Activated naive CD4-positive, alpha-beta T cell treated with anti-CD3 and anti-CD28 coated beads, Interleukin-2, amount 10 ng/mL, durations not matched to agents 7 days and 5 days (primary cell): Measurements from ENCODE around the gene PLK5.

Source experiments
- CTCF ChIA-PET: fragments of 350-600 bp; sonication (Branson Sonifier 250); formaldehyde crosslinking; loops from one replicate; lab custom pipeline; 2021; ENCODE audit warnings: antibody characterized with exemption; lab: Charles Lee
- DNase-seq: peaks from one replicate; pipeline ENCODE4 v3.0.0-alpha.2; 2020
- H3K27ac Mint-ChIP-seq: one replicate; pipeline ENCODE4 v1.8.0; 2021; ENCODE audit warnings: mild to moderate bottlenecking, moderate library complexity, mixed read lengths
- H3K27me3 Mint-ChIP-seq: one replicate; pipeline ENCODE4 v1.8.0; 2021; ENCODE audit warnings: mild to moderate bottlenecking, mixed read lengths
- H3K36me3 Mint-ChIP-seq: one replicate; pipeline ENCODE4 v1.8.0; 2021; ENCODE audit warnings: mixed read lengths
- H3K4me1 Mint-ChIP-seq: one replicate; pipeline ENCODE4 v1.8.0; 2021; ENCODE audit warnings: mixed read lengths
- H3K4me3 Mint-ChIP-seq: one replicate; pipeline ENCODE4 v1.8.0; 2021; ENCODE audit warnings: mild to moderate bottlenecking, moderate library complexity, mixed read lengths
- H3K9me3 Mint-ChIP-seq: one replicate; pipeline ENCODE4 v1.8.0; 2021; ENCODE audit warnings: mixed read lengths

The PLK5 gene

GRCh38 chr19:1575323-1576241 lies 51.7 kb downstream of the PLK5 start:
- Mint-ChIP-seq H3K4me1 (no peaks in the 10 kb centered on the region), H3K4me3 (no peak overlapping the region), H3K27me3 (peaks cover 15% of the 10 kb centered on the region), H3K9me3 (no peaks in the 10 kb centered on the region), H3K36me3 (peaks cover 9% of the 10 kb centered on the region), H3K27ac (no peak overlapping the region)
- CTCF ChIA-PET = no interaction called here
- no peak for DNase-seq

GRCh38 chr19:1576242-1577089 lies 52.6 kb downstream of the PLK5 start:
- DNase-seq = no peak
- H3K9me3 Mint-ChIP-seq = no peaks in the 10 kb centered on the region
- CTCF ChIA-PET = no interaction called here
- H3K36me3 Mint-ChIP-seq = peaks cover 15% of the 10 kb centered on the region
- H3K4me3 Mint-ChIP-seq = no peak overlapping the region
- no peak overlapping the region for H3K27ac Mint-ChIP-seq
- H3K4me1 Mint-ChIP-seq = no peaks in the 10 kb centered on the region
- H3K27me3 Mint-ChIP-seq = peaks cover 8% of the 10 kb centered on the region

DNA sequence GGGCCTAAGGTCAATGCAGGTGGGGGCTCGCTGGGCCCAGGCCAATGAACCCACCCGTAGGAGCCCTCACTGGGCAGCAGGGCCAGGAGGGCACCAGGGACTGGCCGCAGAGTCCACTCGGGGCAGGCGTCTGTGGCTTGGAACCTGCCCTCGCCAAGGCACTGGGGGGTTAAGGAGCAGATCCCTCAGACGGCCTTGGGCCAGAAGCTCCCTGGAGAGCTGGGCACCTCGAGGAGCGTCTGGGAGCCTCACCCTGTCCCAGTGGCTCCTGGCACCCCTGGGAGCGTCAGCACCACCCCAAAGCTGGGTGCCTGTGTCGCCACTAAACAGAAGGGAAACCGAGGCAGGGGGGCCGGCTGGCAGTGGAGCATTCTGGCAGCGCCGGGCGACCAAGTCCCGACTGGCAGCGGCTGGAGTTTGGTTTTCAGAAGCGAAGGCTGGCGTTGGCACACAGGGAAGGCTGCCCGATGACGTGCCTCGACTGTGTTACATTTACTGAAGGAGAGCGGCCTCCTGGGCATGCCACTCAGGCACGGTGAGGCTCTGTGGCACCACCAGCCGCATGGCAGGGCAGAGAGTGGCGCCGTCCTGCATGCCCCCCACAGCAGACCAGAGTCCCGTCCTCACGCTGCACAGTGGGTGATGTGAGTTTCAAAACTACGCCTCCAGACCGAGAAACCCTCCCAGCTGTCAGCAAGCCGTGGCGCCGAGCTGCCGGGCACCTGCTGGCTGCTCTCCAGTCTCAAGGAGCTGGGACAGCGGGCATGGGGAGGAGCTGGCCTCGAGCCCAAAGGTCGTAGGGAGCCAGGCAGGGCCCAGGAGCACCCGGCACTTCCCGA lies 53.4 kb downstream of the PLK5 start:
- H3K36me3 Mint-ChIP-seq = peaks cover 17% of the 10 kb centered on the region
- H3K4me1 Mint-ChIP-seq = no peaks in the 10 kb centered on the region
- no peak overlapping the region for H3K27ac Mint-ChIP-seq
- H3K27me3 Mint-ChIP-seq = no peaks in the 10 kb centered on the region
- DNase-seq = no peak
- H3K9me3 Mint-ChIP-seq = no peaks in the 10 kb centered on the region
- H3K4me3 Mint-ChIP-seq = no peak overlapping the region
- CTCF ChIA-PET = no interaction called here

- Mint-ChIP-seq H3K36me3 (peaks cover 18% of the 10 kb centered on the region), H3K9me3 (no peaks in the 10 kb centered on the region), H3K27ac (no peak overlapping the region), H3K27me3 (no peaks in the 10 kb centered on the region), H3K4me3 (no peak overlapping the region), H3K4me1 (no peaks in the 10 kb centered on the region)
- CTCF ChIA-PET = no interaction called here
- no peak for DNase-seq
These were observed 54.2 kb downstream of the PLK5 start for GRCh38 chr19:1577929-1578618.

DNA sequence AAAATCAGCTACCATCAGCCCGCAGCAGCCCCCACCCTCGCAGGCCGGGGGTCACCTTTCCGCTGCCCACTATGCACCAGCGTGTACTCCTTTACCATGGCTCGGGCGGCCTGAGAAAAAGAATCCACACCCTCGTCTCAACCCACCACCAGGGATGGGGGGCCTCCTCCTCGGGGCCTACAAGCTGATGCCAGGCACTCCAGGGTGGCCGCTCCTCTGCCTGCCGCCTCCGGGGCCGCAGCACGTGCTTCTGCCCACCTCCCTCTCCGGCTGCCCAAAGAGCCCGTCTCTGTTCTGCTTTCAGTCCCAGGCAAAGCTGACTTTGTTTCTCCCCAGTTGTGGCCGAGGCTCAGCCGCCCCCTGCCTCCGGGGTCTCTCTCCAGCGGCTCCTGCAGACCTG lies 55.3 kb downstream of the PLK5 start:
- CTCF ChIA-PET = no interaction called here
- peaks cover 21% of the 10 kb centered on the region for H3K36me3 Mint-ChIP-seq
- no peaks in the 10 kb centered on the region for H3K27me3 Mint-ChIP-seq
- no peak overlapping the region for H3K27ac Mint-ChIP-seq
- no peak overlapping the region for H3K4me3 Mint-ChIP-seq
- no peaks in the 10 kb centered on the region for H3K9me3 Mint-ChIP-seq
- H3K4me1 Mint-ChIP-seq = no peaks in the 10 kb centered on the region
- DNase-seq = no peak

DNA sequence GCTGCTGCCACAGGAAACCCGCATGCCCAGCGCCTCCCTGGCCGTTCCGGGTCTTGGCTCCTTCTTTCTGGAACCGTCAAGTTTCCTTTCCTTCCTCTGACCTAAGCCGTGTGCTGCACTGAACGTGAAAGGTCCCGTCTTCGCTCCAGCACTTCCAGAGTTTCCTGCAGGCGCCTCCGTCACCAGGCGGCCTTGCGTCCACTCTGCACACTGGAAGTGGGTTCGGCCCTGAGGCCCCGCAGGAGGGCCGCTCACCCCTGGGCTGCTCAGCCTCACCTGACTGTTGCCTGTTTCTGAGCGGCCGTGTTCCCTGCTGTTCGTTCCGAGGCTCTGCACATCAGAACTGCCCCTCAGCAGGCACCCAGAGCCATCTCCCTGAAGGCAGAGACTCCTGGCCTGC lies 56.5 kb downstream of the PLK5 start:
- Mint-ChIP-seq H3K27ac (no peak overlapping the region), H3K36me3 (peaks cover 27% of the 10 kb centered on the region), H3K4me1 (no peaks in the 10 kb centered on the region), H3K4me3 (no peak overlapping the region), H3K9me3 (no peaks in the 10 kb centered on the region), H3K27me3 (no peaks in the 10 kb centered on the region)
- CTCF ChIA-PET = interaction anchor here (0.6 kb wide), 1 partner anchor 245 kb away, joined by 3 read pairs; no protein-coding TSS in a partner anchor
- no peak for DNase-seq

GRCh38 chr19:1580957-1581356 lies 57.1 kb downstream of the PLK5 start:
- H3K27ac Mint-ChIP-seq = no peak overlapping the region
- no peak overlapping the region for H3K4me3 Mint-ChIP-seq
- CTCF ChIA-PET = no interaction called here
- no peaks in the 10 kb centered on the region for H3K4me1 Mint-ChIP-seq
- DNase-seq = no peak
- peaks cover 30% of the 10 kb centered on the region for H3K36me3 Mint-ChIP-seq
- H3K27me3 Mint-ChIP-seq = no peaks in the 10 kb centered on the region
- H3K9me3 Mint-ChIP-seq = no peaks in the 10 kb centered on the region

GRCh38 chr19:1582201-1582600 lies 58.3 kb downstream of the PLK5 start:
- Mint-ChIP-seq H3K27me3 (no peaks in the 10 kb centered on the region), H3K4me1 (no peaks in the 10 kb centered on the region), H3K4me3 (no peak overlapping the region), H3K36me3 (peaks cover 30% of the 10 kb centered on the region), H3K9me3 (no peaks in the 10 kb centered on the region), H3K27ac (no peak overlapping the region)
- DNase-seq = no peak
- CTCF ChIA-PET = interaction anchor here (0.6 kb wide), 1 partner anchor 78 kb away, joined by 3 read pairs; no protein-coding TSS in a partner anchor

- CTCF ChIA-PET = interaction anchor here (1.6 kb wide), 1 partner anchor 88 kb away, joined by 4 read pairs; no protein-coding TSS in a partner anchor
- Mint-ChIP-seq H3K27ac (no peak overlapping the region), H3K4me3 (no peak overlapping the region), H3K27me3 (no peaks in the 10 kb centered on the region), H3K9me3 (no peaks in the 10 kb centered on the region), H3K36me3 (peaks cover 26% of the 10 kb centered on the region), H3K4me1 (peaks cover 2% of the 10 kb centered on the region)
- no peak for DNase-seq
These were observed 60.8 kb downstream of the PLK5 start for GRCh38 chr19:1584500-1585242.

GRCh38 chr19:1585243-1585580 lies 61.3 kb downstream of the PLK5 start:
- CTCF ChIA-PET = no interaction called here
- H3K27ac Mint-ChIP-seq = no peak overlapping the region
- H3K36me3 Mint-ChIP-seq = peaks cover 23% of the 10 kb centered on the region
- DNase-seq = no peak
- no peak overlapping the region for H3K4me3 Mint-ChIP-seq
- peaks cover 5% of the 10 kb centered on the region for H3K4me1 Mint-ChIP-seq
- H3K27me3 Mint-ChIP-seq = no peaks in the 10 kb centered on the region
- H3K9me3 Mint-ChIP-seq = no peaks in the 10 kb centered on the region
